ENCODE measurements around the gene PRX.
A peak's percentile ranks its signal among the peaks of the same experiment; 100 is the strongest.
"Not testable (repeated sequence)": the region's sequence is repeated elsewhere in the genome, so short reads cannot be mapped to it uniquely, and the experiment has no call there.

The PRX gene

GRCh38 chr19:40411958-40412499 lies 1.1 kb downstream of the PRX start:
- DNase-seq: no peak

GRCh38 chr19:40411125-40411842 lies 1.9 kb downstream of the PRX start:
- DNase-seq: no peak

- no peak for DNase-seq
These were observed 3.2 kb downstream of the PRX start for GRCh38 chr19:40410030-40410389.

GRCh38 chr19:40408598-40408925 lies 4.6 kb downstream of the PRX start:
- not testable (repeated sequence) for DNase-seq

- DNase-seq: no peak
These were observed 5.2 kb downstream of the PRX start for GRCh38 chr19:40407714-40408597.

GRCh38 chr19:40403262-40403984 lies 9.8 kb downstream of the PRX start:
- DNase-seq: peak; percentile 92

- no peak for DNase-seq
These were observed 12.6 kb downstream of the PRX start for GRCh38 chr19:40400559-40400958.

GRCh38 chr19:40398417-40399131 lies 14.6 kb downstream of the PRX start:
- DNase-seq: no peak

GRCh38 chr19:40397568-40397906 lies 15.6 kb downstream of the PRX start:
- DNase-seq: no peak

- no peak for DNase-seq
These were observed 16.2 kb downstream of the PRX start for GRCh38 chr19:40396886-40397567.

GRCh38 chr19:40395956-40396355 lies 17.2 kb downstream of the PRX start:
- DNase-seq: no peak

- DNase-seq: no peak
These were observed 18.4 kb downstream of the PRX start for GRCh38 chr19:40394816-40395210.

- no peak for DNase-seq
These were observed 19.0 kb downstream of the PRX start for GRCh38 chr19:40393894-40394815.

GRCh38 chr19:40392894-40393517 lies 20.2 kb downstream of the PRX start:
- no peak for DNase-seq

GRCh38 chr19:40392123-40392522 lies 21.1 kb downstream of the PRX start:
- no peak for DNase-seq

- no peak for DNase-seq
These were observed 23.0 kb downstream of the PRX start, which contains the start of gene HIPK4 for GRCh38 chr19:40390084-40390742. HIPK4 (minus strand) TSS chr19:40390181; CDS start chr19:40389902, 279 bp downstream.

- DNase-seq: no peak
These were observed 23.6 kb downstream of the PRX start for GRCh38 chr19:40389404-40390083.

- DNase-seq: no peak
These were observed 24.7 kb downstream of the PRX start for GRCh38 chr19:40388481-40388880.

GRCh38 chr19:40387155-40387554 lies 26.0 kb downstream of the PRX start:
- DNase-seq: no peak
